SU-DHL-6 (cell line): ENCODE data around the gene SH3BP5.
"Not testable (repeated sequence)": the region's sequence is repeated elsewhere in the genome, so short reads cannot be mapped to it uniquely, and the experiment has no call there.

ENCODE experiments used
- H2AFZ ChIP-seq: fragments of 200-600 bp; sonication (generic); 2 replicates; pipeline ENCODE4 v1.6.1; 2014; ENCODE audit warnings: low read depth, mild to moderate bottlenecking, moderate library complexity, mixed read lengths, antibody characterized with exemption, low read length; ENCODE audit not compliant: severe bottlenecking
- H3F3A ChIP-seq: fragments of 200-600 bp; shearing (Covaris generic); 2 replicates; pipeline ENCODE4 v1.6.0; 2016; ENCODE audit warnings: antibody characterized with exemption, mild to moderate bottlenecking; ENCODE audit not compliant: insufficient read depth
- H3K27ac ChIP-seq: fragments of 200-600 bp; sonication (generic); 2 replicates; pipeline ENCODE4 v1.5.1; 2016; ENCODE audit warnings: low read depth, mild to moderate bottlenecking, low read length, moderate library complexity, mixed read lengths
- H3K27me3 ChIP-seq: fragments of 200-600 bp; sonication (generic), shearing (Covaris generic); 2 replicates; pipeline ENCODE4 v1.6.0; 2014; ENCODE audit warnings: mild to moderate bottlenecking, low read length
- H3K36me3 ChIP-seq: fragments of 200-600 bp; sonication (generic); 2 replicates; pipeline ENCODE4 v1.6.1; 2014; ENCODE audit warnings: mild to moderate bottlenecking, low read length, mixed read lengths
- H3K4me2 ChIP-seq: fragments of 300-600, 200-600 bp; shearing (Covaris generic), sonication (generic); 2 replicates; pipeline ENCODE4 v1.6.0; 2014; ENCODE audit warnings: low read length, low read depth, mild to moderate bottlenecking; ENCODE audit not compliant: poor library complexity, severe bottlenecking
- H3K4me3 ChIP-seq: fragments of 200-600 bp; sonication (generic); 2 replicates; pipeline ENCODE4 v1.5.1; 2014; ENCODE audit warnings: antibody characterized with exemption, low read length, mild to moderate bottlenecking, mixed read lengths; ENCODE audit not compliant: insufficient read depth, poor library complexity, severe bottlenecking
- H3K79me2 ChIP-seq: fragments of 200-600 bp; sonication (generic); 2 replicates; pipeline ENCODE4 v1.6.1; 2014; ENCODE audit warnings: mild to moderate bottlenecking, low read length, moderate library complexity; ENCODE audit not compliant: insufficient read depth
- H3K9ac ChIP-seq: fragments of 200-600 bp; sonication (generic); 2 replicates; pipeline ENCODE4 v1.7.0; 2014; ENCODE audit warnings: mild to moderate bottlenecking, low read length
- H3K9me2 ChIP-seq: fragments of 200-600 bp; sonication (generic); replicated peaks from 2 replicates; pipeline ENCODE4 v1.6.1; 2014; ENCODE audit warnings: low read length; ENCODE audit not compliant: insufficient read depth
- H3K9me3 ChIP-seq: fragments of 200-600 bp; sonication (generic); 2 replicates; pipeline ENCODE4 v1.6.1; 2014; ENCODE audit warnings: low read length, mixed read lengths; ENCODE audit not compliant: insufficient read depth
- H4K20me1 ChIP-seq: fragments of 200-600 bp; sonication (generic); 2 replicates; pipeline ENCODE4 v1.6.1; 2014; ENCODE audit warnings: low read depth, mild to moderate bottlenecking, antibody characterized with exemption, low read length, moderate library complexity, mixed read lengths
- CTCF ChIP-seq: fragments of 200-600 bp; sonication (generic); IDR thresholded peaks from one replicate; pipeline ENCODE4 v1.5.1; 2017; ENCODE audit warnings: antibody characterized with exemption, mild to moderate bottlenecking, low read length, moderate library complexity; ENCODE audit not compliant: insufficient read depth, poor library complexity, severe bottlenecking
- EZH2phosphoT487 ChIP-seq: fragments of 200-600 bp; sonication (generic), shearing (Covaris generic); conservative IDR thresholded peaks from 2 replicates; pipeline ENCODE4 v1.6.1; 2018; ENCODE audit warnings: mild to moderate bottlenecking, antibody characterized with exemption, low read length, moderate library complexity, mixed read lengths

Gene SH3BP5

GRCh38 chr3:15359677-15360397, 27.5 kb upstream of the SH3BP5 start:
- Histone ChIP-seq H3K9me3 (no peaks in the 10 kb centered on the region), H3K27me3 (no peaks in the 10 kb centered on the region), H3F3A (no peaks in the 10 kb centered on the region), H3K9me2 (no peaks in the 10 kb centered on the region), H4K20me1 (no peaks in the 10 kb centered on the region), H3K27ac (no peak overlapping the region), H3K4me2 (no peak overlapping the region), H3K4me3 (no peak overlapping the region), H3K9ac (no peak overlapping the region), H2AFZ (no peak overlapping the region), H3K36me3 (no peaks in the 10 kb centered on the region), H3K79me2 (no peaks in the 10 kb centered on the region)
- TF ChIP-seq EZH2phosphoT487 (no peak), CTCF (no peak)

GRCh38 chr3:15356651-15357061, 24.3 kb upstream of the SH3BP5 start:
- not testable (repeated sequence) for H3K79me2 ChIP-seq, H3K4me2 ChIP-seq, H3F3A ChIP-seq, H3K9ac ChIP-seq, H3K27ac ChIP-seq, H3K27me3 ChIP-seq, H2AFZ ChIP-seq, H3K4me3 ChIP-seq, H4K20me1 ChIP-seq, H3K9me3 ChIP-seq, H3K9me2 ChIP-seq, H3K36me3 ChIP-seq

- Histone ChIP-seq H3K27ac (no peak overlapping the region), H3K79me2 (no peaks in the 10 kb centered on the region), H2AFZ (no peak overlapping the region), H3K9me3 (no peaks in the 10 kb centered on the region), H3K9me2 (no peaks in the 10 kb centered on the region), H3K4me3 (no peak overlapping the region), H3K4me2 (no peak overlapping the region), H3F3A (no peaks in the 10 kb centered on the region), H3K27me3 (no peaks in the 10 kb centered on the region), H3K36me3 (no peaks in the 10 kb centered on the region), H3K9ac (no peak overlapping the region), H4K20me1 (no peaks in the 10 kb centered on the region)
- no peak for TF ChIP-seq CTCF
- no peak for TF ChIP-seq EZH2phosphoT487
These were observed 23.8 kb upstream of the SH3BP5 start for GRCh38 chr3:15356176-15356575.

GRCh38 chr3:15355086-15355485, 22.7 kb upstream of the SH3BP5 start:
- no peaks in the 10 kb centered on the region for H3K9me3 ChIP-seq
- no peaks in the 10 kb centered on the region for H3K36me3 ChIP-seq
- no peak overlapping the region for H3K9ac ChIP-seq
- H3K9me2 ChIP-seq = no peaks in the 10 kb centered on the region
- no peaks in the 10 kb centered on the region for H3K79me2 ChIP-seq
- H3F3A ChIP-seq = no peaks in the 10 kb centered on the region
- TF ChIP-seq EZH2phosphoT487 = no peak
- TF ChIP-seq CTCF = no peak
- no peak overlapping the region for H2AFZ ChIP-seq
- H3K4me2 ChIP-seq = no peak overlapping the region
- no peaks in the 10 kb centered on the region for H4K20me1 ChIP-seq
- no peak overlapping the region for H3K27ac ChIP-seq
- no peak overlapping the region for H3K4me3 ChIP-seq
- H3K27me3 ChIP-seq = no peaks in the 10 kb centered on the region
